GM19023 (cell line): ENCODE measurements around the gene TNFSF13.

Experiments used
- ATAC-seq: cut with Tn5 transposase; IDR thresholded peaks from one replicate; pipeline ENCODE4 v1.9.1; 2021; ENCODE audit warnings: mild to moderate bottlenecking, moderate library complexity; ENCODE audit not compliant: unreplicated experiment

TNFSF13 gene

DNA sequence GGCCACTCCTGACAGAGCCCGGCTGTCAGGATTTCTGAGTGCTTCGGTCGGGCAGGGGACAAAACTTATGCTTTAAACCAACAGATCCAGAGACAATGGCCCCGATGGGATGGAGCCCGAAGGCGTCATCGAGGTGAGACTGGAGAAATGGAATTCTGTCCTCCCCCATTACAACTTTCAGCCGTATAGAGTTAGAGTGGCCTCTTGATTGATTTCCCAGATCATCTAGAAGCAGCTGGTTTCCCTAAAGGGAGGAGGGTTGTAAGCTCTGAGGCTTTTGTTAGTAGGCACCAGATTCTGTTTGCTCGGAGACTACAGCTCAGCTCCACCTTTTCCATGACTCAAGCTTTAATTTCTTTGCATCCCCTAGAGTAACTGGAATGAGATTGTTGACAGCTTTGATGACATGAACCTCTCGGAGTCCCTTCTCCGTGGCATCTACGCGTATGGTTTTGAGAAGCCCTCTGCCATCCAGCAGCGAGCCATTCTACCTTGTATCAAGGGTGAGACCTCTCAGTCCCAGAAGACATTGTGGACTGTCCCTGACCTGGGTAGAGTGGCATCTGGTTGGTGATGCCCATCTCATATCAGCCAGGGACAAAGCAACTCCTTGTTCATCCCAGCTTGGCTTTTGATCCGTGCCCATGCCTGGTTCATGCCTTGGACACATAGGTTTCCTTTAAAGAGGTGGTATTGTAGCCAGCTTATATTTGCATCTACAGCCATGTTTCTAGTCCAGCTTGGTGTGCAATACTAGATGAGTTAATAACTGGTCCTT, 15.8 kb downstream of the TNFSF13 start:
- ATAC-seq, result no peak

DNA sequence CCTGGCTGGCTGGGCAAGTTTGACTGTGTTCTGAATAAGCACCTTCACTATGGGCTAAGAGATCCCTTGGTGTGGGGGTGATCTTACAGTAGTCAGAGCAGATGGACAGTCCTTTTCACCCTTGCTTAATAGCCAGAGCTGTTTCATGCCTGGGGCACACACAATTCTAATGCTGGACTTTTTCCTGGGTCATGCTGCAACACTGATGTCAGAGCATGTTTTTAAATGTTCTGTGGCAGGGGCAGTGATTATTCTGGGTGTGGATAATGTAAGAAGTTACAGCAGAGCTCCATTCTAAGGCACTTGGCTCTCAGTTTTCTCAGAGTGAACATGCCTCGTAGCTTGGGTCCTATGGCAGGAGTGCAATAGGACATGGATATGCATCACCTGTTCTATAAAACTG, 16.9 kb downstream of the TNFSF13 start:
- no peak for ATAC-seq

GRCh38 chr17:7575959-7576358, 17.4 kb downstream of the TNFSF13 start:
- no peak for ATAC-seq

GRCh38 chr17:7576432-7576937, 17.9 kb downstream of the TNFSF13 start:
- no peak for ATAC-seq

DNA sequence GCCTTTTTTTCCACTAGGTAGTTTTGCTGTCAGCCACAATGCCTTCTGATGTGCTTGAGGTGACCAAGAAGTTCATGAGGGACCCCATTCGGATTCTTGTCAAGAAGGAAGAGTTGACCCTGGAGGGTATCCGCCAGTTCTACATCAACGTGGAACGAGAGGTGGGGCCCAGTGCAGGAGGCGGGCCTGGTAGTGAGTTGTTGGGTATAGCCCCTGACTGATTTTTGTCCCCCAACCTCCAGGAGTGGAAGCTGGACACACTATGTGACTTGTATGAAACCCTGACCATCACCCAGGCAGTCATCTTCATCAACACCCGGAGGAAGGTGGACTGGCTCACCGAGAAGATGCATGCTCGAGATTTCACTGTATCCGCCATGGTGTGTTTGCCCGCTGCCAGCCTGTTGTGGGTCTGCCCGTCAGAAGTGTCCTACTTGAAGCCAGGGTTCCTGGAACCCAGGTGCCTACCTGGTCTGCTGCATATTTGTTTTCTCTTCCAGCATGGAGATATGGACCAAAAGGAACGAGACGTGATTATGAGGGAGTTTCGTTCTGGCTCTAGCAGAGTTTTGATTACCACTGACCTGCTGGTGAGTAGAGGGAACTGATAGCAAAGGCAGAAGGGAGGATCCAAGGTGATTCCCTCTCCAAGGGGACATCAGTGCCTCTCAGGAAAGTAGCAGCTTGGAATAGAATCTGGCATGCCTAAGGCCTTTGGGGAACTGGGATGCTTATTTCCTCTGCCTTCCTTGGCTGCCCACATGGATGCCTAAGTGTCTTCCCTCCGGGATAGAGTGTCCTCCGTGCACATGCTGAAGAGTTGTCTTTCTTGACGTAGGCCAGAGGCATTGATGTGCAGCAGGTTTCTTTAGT, 19.0 kb downstream of the TNFSF13 start:
- ATAC-seq, result no peak

- ATAC-seq, result peak; percentile 35
These were observed 20.7 kb downstream of the TNFSF13 start, which contains the start of gene CD68 for GRCh38 chr17:7579001-7579833. Gene CD68, plus strand, starts transcription at chr17:7579638. Its CDS starts 40 bp downstream, at chr17:7579678.

DNA sequence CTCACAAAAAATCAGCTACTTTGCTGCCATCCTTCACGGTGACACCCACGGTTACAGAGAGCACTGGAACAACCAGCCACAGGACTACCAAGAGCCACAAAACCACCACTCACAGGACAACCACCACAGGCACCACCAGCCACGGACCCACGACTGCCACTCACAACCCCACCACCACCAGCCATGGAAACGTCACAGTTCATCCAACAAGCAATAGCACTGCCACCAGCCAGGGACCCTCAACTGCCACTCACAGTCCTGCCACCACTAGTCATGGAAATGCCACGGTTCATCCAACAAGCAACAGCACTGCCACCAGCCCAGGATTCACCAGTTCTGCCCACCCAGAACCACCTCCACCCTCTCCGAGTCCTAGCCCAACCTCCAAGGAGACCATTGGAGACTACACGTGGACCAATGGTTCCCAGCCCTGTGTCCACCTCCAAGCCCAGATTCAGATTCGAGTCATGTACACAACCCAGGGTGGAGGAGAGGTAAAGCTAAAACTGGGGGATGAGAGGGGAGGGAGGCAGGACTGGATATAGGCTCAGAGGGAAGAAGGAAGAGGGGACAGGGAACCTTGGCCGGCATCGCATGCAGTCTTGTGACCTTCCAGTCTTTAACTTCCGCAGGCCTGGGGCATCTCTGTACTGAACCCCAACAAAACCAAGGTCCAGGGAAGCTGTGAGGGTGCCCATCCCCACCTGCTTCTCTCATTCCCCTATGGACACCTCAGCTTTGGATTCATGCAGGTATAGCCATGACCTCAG, 21.5 kb downstream of the TNFSF13 start:
- no peak for ATAC-seq

DNA sequence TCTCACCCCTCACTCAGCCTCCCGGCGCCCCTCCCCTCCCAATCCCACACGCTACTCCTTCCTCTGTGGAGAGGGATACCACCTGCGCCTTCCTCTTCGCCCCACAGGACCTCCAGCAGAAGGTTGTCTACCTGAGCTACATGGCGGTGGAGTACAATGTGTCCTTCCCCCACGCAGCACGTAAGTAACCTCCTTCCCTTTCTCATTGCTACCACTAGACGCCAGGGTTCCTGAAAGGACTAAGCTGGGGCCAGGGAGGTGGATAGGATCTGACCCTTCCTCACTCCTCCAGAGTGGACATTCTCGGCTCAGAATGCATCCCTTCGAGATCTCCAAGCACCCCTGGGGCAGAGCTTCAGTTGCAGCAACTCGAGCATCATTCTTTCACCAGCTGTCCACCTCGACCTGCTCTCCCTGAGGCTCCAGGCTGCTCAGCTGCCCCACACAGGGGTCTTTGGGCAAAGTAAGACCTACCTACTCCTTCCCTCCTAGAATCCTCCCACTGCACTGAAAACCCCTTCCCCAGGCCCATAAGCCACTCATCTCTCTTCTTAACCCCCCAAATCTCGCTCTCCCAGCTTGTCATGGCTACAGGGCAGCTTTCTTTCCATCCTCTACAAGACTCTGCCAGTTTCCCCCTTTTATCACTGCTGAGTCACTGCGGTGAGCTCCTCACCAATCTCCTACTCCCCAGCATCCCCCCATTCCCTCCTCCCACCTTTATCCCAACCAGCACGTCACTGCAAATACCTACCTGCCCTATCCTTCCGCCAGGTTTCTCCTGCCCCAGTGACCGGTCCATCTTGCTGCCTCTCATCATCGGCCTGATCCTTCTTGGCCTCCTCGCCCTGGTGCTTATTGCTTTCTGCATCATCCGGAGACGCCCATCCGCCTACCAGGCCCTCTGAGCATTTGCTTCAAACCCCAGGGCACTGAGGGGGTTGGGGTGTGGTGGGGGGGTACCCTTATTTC, 22.3 kb downstream of the TNFSF13 start:
- ATAC-seq, result no peak

DNA sequence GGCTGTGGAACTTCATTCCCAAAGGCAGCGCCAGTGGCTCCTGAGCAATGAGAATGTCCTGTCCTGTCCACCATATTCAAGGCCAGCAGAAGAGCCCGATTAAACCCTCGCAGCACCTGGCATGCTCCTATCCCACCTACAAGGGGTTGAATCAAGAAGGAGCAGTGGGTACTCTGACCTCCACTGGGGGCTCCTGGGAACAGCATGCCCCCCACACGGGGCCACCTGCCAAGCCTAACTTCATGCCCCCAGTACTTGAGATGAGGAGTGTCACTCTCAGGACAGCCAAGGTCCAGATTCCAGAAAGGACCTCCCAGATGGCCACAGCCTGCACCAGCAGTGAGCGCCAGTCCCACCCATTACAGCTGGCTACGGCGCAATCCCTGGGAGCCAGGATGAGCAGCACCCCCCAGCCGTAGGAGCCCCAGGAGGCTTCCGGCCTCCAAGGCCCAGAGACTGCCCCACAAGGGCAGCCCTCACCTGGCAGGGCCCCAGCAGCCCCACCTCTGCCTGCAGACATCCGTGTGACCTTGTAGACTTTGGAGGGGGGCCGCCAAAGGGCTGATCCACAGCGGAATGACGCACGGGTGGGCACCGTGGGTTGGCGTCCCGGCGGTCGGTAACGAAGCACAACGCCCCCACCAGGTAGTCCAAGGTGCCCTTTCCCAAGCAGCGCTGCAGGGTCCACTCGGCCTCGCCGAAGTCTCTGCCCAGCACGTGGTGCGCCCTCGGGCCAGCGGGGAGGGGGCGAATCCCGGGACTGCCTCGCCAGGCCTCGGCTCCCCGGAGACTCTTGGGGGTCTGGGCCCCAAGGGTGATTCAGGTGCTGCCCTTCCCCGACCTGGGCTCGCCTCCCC, 24.1 kb downstream of the TNFSF13 start:
- no peak for ATAC-seq

DNA sequence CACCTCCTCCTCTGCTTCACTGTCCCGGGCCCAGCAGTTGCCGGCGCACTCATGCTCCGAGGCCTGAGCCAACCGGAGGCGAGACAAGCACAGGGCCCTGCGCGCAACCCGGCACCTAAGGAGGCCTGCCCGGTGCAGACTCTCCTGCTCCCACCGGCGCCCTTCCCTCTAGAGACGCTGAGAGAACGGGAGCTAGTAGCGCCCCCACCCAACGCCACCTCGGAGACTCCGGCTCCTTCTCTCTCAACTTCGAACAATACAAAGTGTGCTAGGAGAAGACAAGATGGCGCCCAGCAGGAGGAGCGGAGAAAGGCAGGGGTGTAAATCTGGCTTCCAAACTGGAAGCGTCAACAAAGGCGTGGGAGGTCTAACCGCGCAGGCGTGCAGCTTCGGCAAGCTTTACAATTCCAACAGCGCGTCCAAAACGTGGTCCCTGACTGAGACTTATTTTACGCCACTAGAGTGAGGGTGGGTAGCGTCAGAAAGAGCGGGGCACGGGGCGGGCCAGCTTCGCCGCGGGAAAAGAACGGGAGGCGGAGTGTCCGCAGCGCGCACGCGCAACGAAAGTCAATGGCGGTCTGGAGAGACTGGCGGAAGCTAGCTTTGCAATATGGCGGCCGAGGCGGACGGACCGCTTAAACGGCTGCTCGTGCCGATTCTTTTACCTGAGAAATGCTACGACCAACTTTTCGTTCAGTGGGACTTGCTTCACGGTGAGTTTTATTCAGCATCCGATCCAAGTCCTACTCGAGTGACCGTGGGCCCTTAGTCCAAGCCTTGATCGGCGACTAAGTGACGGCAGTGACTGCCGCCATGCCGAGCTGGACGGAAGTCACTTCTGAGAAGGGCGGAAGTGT, 24.9 kb downstream of the TNFSF13 start, which contains the start of gene MPDU1:
MPDU1 (plus strand) TSS at position 600 of the 857 bp plus-strand sequence; CDS start at position 611, 11 bp downstream.
- ATAC-seq, result peak; percentile 78

DNA sequence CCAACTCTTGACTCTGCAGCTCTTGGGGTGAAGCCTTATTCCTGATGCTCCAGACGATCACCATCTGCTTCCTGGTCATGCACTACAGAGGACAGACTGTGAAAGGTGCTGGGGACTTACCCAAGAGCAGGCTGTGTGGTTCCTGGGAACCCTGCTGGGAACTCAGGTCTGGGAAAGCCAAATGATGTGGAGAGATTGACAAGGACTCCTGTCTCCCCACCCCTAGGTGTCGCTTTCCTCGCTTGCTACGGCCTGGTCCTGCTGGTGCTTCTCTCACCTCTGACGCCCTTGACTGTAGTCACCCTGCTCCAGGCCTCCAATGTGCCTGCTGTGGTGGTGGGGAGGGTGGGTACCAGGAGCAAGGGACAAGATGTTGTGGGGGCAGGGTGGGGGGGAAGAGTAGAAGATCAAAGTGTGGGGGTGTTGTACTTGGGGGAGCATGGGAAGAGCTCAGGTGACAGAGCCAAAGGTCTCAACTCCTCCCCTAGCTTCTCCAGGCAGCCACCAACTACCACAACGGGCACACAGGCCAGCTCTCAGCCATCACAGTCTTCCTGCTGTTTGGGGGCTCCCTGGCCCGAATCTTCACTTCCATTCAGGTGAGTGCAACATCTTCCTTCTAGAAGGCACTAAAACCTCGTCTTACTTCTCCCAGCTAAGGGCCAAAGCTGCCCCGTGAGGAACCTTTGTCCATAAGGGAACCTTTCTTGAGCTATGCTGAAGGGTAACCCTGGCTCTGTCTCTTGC, 28.3 kb downstream of the TNFSF13 start:
- no peak for ATAC-seq

- ATAC-seq, result no peak
These were observed 29.0 kb downstream of the TNFSF13 start for GRCh38 chr17:7587420-7588151.

DNA sequence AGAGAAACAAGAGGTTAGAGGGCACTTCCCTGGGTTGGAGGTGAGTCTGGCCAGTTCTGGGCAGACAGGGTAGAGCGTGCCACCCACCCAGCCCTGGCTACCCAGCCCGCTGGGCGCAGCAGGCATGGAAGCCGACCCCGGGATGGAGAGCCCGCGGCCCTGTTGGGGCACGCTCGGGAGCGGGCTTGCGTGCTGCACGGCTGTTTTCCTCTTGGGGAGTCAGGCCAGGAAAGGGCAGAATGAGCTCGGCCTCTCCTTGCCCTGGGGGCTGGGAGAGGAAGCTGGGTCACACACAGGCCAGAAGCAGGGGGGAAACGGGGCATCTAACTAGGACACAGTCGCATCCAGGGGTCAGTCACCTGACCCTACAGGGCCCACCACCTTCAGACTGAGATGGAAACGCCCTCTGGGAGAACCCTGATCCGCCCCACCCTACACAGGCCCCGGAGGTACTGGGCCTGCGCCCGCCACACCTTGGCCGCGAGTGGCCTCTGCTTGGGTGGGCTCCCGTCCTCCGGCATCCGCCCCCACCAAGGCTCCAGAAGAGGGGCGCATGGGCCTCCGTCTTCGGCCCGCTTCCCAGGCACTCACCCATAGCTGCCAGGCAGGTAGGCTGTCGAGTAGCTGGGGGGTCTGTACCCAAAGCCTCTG, 30.1 kb downstream of the TNFSF13 start:
- no peak for ATAC-seq

- ATAC-seq, result peak; percentile 50
These were observed 30.8 kb downstream of the TNFSF13 start for GRCh38 chr17:7589204-7589868.
